DMS53 (cell line): ENCODE results near the gene UBAC1.
A peak's percentile ranks its signal among the peaks of the same experiment; 100 is the strongest.
"Not testable (repeated sequence)": the region's sequence is repeated elsewhere in the genome, so short reads cannot be mapped to it uniquely, and the experiment has no call there.

Experiments
- DNase-seq: peaks from one replicate; lab custom pipeline; 2025; lab: John Stamatoyannopoulos, UW

Gene UBAC1

DNA sequence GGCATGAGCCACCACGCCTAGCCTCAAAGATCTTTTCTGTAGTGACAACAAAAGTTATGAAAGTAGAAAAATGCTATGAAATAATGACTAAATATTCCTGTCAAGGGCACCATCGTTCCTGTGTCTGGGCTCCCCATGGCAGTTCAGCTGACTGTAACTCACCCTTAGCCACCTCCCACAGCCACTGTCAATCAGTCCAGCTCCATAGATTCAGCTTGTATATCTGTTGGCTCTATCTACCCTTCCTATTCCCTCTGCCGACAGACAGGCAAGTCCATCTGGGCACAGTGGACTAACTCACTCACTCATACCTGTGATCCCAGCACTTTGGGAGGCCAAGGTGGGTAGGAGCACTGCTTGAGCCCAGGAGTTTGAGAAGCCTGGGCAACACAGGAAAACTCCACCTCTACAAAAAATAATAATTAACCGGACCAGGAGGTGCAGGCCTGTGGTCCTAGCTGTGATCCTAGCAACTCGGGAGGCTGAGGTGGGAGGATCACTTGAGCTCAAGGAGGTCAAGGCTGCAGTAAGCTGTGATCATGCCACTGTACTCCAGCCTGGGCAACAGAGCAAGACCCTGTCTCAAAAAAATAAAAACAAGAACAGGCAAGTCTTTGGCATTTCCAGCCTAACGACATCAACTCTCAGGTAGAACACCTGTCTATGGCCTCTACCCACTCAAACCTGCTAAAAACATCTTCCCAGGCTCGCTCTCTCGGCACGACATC, 60.0 kb downstream of the UBAC1 start:
- no peak for DNase-seq

DNA sequence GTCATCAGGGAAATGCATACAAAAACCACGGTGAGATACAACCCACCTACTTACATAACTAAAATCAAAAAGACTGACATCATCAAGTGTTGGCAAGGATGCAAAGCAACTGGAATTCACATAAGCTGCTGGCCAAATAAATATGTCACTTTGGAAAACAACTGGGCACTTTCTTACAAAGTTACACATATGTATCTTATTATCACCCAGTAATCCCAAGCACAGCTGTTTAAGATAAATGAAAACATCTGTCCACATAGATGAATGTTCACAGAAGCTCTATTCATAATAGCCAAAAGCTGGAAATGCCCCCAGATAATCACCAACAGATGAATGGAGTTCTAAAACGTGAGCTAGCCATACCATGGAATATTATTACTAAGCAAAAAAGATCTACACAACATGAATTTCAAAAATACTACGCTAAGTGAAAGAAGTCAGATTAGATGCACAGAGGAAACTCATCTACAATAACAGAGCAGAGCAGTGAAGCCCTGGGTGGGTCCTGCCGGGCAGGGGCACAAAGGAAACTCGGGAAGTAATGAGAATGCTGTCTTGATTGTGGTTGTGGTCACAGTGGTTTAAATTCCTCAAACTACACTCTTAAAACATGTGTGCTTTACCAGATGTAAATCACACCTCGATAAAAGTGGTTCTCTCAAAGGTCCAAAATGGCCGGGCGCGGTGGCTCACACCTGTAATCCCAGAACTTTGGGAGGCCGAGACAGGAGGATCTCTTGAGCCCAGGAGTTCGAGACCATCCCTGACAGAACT, 62.4 kb downstream of the UBAC1 start:
- DNase-seq: no peak

DNA sequence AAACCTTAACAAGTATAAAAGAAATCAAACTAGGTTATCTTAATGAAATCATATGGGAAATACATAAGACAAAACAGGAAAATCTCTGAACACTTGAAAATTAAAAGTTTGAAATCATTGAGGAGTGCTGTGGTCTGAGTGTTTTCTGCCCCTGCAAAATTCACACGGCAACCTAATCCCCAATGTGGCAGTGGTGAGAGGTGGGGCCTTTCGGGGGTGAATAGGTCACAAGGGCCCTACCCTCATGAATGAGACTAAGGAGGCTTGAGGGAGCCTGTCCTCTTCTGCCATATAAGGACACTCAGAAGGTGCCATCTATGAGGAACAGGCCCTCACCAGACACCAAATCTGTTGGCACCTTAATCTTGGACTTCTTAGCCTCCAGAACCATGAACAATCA, 64.5 kb downstream of the UBAC1 start:
- no peak for DNase-seq

DNA sequence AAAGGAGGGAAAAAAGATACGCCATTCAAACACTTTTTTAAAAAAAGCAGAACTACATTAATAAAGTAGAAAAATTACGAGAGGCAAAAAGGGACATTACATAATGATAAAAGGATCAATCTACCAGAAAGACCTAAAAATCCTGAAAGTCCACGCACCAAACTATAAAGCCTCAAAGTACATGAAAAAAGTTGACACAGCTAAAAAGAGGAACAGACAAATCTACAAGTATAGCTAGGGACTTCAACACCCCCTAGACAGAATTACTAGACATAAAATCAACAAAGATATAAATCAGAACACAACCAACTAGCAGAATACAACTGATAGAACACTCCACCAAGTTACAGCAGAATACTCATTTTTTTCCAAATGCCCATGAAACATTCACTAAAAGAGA, 65.0 kb downstream of the UBAC1 start:
- DNase-seq: no peak

DNA sequence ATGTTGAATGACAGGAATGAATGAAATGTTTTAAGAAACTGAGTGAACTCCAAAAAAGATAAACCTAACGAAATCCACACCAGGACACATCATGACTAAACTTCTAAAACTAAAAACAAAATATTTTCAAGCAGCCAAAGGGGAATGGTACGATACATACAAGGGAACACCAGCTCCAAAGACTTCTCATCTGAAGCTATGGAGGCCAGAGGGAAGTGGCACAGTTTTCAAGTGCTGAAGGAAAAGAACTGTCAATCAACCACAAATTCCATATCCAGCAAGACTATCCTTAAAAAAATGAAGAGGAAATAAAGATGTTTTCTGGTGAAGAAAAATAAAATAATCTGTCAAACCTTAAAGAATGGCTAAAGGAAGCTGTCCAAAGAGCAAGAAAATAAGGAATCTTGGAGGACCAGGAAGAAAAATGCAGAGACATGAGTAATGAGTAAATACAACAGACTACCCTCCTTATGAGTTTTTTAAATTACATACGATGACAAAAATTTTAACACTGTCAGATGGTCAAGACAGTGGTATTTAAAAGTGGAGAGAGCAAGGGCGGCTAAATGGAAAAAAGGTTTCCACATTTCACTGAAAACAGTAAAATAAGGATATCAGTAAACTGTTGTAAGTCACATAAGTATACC, 65.8 kb downstream of the UBAC1 start:
- no peak for DNase-seq

DNA sequence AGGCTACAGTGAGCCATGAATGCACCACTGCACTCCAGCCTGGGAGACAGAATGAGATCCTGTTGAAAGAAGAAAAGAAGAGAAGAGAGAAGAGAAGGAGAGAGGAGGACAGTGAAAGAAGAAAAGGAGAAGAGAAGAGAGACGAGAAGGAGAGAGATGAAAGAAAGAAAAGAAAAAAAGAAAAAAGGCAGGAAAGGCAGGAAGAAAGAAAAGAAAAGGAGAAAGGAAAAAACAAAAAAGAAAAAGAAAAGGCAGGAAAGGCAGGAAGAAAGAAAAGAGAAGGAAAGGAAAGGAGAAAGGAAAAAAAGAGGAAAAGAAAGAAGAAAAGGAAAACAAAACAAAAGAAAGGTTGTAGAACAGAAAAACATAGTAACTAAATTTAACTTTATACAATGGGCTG, 68.1 kb downstream of the UBAC1 start:
- no peak for DNase-seq

DNA sequence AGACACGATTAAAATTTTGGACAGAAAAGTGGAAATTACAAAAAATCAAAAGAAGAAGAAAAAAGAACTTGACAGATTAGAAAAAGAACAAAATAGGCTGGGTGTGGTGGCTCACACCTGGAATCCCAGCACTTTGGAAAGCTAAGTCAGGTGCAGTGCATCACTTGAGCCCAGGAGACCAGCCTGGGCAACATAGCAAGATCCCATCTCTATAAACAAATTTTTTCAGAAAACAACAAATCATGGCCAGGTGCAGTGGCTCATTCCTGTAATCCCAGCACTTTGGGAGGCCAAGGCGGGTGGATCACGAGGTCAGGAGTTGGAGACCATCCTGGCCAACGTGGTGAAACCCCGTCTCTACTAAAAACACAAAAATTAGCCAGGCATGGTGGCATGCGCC, 68.8 kb downstream of the UBAC1 start:
- not testable (repeated sequence) for DNase-seq

DNA sequence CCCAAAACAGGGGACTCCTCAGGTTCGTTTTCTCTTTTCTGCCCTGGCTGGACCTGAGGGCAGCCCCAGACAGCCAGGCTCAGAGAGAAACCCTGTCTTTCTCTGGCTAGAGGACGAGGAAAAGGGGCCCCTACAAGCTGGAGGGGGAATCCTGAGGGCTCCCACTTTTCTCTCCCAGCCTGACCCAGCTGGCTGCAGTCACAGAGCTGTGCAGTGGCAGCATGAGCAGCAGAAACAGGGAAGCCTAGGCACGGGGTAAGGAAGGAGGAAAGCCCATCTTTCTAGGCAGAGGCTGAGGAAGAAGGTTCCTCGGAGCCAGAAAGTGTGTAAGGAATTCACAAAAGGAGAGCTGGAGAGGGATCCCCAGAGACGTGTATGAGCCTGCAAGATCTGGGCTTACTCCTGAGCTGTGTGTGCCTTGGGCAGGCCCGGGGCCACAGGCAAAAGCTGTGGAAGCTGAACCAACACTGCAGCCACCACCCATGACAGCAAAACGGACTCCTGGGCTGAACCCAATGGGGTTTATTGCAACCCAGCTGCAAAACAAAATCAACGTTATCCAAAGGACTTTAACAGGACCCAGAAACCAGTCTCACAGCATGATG, 70.0 kb downstream of the UBAC1 start:
- DNase-seq: no peak

DNA sequence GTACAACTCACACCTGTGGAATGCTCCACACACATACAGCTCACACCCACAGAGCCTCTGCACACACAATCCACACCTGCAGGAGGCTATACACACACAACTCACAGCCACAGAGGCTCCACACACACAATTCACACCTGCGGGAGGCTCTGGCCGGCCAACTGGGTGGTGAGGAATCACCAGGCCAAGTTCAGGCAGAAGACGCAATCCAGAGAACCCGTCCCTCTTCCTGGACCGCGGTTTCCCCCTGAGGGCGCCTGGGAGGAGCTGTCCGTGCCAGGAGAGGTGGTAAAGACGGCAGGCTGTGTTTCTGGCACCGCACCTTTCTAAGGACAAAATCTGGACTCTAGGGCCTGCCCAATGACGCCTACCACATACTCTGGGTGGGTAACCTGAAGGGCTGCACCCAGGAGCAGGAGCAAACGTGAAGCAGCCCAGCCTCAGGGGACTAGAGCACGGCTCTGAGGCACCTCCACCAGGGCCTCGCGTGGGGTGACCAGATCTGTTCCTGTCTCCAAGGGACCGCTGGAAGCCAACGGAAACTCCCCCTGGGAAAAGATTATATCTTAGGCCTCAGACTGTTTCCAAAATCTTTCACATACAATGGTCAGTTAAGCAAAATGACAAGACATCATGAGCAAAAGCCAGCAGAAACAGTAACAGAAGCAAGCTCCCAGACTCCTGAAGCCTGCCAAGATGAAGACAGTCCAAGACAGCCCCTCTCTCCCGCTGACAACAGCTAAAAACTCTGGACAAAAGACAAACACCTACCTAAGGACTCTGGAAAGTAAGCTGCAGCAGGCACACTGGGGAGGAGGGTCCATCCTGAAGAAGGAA, 70.8 kb downstream of the UBAC1 start:
- DNase-seq: no peak

DNA sequence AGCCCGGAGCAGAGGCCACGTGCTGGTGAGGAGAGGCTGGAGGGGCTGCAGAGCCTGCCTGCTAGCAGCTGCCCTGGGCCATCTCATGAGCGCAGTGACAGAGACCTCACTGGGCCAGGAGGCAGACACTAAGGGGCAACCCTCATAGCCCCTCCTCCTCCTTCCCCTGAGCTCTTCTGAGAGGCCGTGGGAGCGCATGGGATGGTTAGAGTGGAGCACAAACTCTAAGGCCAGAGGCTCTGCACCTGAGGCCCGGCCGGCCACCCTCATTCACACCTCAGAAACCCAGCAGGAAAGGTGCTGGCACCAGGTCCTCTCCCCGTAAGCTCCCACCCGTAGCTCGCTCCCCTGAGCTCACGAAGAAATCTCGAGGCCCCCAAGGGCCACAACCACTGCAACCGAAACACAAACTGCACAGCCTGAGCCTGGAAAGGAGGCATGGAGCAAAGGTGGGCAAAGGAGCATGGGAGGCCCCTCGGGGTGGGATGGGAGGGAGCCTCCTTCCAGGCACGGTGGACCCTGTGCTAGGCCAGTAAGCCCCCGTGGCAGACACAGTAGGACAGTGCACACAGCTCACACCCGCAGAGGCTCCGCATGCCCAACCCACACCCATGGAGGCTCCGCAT, 71.5 kb downstream of the UBAC1 start:
- DNase-seq: no peak

DNA sequence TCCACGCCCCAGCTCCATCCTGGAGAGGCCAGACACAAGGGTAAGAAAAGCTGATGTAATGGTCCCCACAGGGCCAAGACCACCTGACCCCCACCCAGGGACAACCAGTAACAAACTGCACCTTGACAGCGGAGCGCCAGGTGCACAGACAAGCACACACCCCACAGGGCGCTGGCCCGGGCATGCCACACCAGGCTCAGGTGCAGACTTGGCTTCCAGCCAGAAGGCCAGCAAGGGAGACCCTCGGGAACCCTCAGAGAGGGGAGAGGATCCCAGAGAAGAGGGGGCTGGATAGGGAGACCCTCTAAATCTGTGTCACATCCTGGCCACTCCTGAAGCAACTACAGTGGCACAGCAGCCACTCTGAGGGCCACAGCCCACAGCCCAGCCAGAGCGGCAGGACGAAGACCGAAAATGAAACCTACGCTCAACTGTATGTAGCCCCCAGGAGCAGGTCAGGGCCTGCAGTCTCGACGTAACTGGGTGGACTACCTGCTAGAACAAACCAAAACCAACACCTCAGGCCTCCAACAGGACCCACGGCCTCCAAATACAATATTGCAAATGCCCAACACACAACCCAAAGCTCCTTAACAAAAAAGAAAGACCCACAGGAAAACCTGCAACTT, 72.3 kb downstream of the UBAC1 start:
- no peak for DNase-seq

DNA sequence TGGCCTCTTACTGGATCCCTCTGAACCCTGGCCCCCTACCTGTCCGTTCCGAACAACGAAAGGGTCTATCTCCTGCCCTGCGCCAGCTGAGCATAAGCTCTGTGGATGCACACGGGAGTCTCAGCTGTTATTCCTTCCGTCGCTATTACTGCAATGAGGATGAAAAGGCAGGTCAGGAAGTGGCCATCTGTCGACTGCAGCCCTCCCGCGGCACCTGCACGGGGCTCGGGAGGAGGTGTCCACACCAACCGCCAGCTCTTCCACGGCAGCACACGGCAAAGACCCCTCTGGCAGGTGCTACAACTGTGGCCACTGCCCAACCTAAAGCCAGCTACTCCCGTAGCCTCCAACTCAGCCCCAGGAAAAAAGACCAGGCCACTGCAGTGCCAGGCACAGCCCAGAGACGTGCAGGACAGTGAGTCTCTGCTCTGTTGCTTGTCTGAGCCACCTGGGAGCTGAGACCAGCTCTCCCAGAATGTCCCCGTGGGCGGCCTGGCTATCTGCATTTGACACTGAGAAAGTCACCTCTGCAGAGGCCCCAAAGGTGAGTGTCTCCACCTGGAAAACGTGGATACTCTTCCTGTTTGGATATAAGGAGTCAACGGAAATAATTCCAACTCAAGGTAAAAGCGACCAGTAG, 72.9 kb downstream of the UBAC1 start:
- no peak for DNase-seq

DNA sequence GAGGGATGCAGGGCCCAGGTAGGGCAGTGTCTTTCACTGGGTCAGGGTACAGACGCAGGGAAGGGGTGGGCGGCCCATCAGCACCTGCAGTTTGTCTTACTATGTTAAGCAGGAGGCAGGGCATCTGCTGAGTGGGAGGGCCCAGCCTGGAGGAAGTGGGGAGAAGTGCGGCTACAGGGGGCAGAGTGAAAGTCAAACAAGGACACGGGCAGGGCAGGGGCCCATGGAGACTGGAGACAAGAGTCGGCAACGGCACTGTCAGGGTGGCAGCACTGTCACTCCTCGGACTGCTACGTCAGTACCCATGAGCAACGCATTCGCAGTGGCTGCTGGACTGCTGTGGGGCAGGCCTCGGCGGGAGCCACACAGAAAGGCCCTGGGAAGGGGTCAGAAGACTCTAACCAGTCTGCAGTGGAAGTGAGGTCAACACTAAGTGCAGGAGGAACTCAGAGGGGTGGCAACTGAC, 73.6 kb downstream of the UBAC1 start:
- DNase-seq: no peak

DNA sequence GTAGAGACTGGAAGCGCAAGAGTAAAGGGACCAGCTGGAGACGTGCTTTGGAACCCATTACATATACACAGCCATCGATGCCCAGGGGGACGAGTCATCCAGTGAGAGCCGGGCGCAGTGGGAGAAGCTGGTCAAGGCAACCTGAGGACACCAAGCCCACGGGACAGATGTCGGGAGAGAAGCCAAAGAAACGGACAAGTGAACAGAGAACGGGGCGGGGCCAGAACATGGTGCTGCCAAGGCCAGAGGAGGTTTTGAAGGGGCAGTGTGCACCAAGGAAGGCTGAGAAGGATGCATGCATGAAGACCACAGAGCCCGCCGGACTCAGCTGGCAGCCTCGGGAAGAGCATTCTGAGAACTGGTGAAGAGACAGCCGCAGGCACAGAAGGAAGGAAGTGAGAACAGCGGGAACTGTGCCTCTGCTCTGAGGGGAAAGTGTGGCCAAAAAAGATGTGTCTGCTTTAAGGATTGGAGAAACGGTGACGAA, 74.1 kb downstream of the UBAC1 start:
- no peak for DNase-seq

DNA sequence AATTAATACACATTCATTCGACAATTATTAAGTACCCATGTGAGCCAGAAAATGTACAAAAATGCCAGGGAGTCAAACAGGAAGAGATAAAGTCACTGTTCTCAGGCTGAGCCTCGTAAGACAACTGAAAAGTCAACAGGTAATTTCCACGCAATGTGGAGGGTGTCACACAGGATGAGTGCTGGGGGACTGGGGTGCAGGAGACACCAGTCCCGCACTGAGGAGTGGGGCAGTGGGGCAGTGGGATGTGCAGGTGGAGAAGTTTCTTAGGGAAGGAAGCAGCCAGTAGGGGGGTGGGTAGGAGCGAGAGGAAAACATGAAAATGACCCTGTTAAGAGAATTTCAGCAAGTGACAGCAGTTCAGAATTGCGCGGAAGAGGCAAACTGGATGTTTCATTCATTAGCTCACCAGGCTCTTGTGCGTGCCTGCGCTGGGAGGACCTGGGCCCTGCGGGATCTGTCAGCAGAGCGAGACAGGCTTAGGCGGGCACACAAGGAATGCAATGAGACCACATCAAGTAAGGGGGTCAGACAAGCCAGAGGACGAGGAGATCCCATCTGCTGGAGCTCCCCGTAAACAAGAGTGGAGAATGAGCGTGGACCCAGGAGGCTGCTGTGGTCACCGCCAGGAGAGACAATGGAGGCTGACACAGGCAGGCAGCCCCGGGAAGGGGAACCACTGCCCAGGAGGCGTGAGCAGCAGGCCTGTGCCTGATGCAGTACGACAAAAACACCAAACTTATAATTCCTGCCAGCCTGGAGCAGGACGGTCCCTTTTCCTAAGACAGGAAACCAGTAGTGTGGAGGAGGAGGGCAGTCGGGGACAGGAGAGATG, 74.8 kb downstream of the UBAC1 start:
- DNase-seq: no peak

DNA sequence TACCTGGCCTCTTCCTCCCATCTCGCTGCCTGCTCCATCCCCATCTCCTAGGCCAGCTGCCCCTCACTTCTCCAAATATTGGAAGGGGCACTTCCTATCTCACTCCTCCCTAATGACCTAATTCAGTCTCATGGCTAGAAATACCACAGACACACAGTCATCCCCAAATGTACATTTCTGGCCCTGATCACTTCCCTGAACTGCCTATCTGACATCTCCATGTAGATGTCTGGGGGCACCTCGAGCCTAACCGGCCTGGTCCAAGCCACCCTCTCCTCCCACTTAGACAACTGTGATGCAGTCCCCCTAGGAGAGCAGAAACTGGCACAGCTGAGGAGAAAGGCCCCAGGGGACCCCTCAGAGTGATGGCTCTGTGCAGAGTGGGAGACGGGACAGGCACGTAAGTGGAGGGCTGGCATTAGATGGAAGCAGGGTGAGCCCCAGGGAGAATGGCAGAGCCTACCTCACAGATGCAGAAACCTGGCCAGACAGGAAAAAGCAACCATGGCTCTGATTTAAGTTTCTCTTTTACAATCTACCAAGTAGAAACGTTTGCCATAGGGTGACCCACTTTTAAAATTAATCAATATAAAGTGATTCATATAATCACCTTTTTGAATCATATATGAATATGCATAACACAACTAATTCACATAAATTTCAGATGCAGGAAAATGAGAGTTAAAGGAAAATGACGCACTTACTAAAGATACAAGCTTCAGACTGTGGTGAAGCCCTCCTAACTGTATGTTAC, 75.9 kb downstream of the UBAC1 start:
- DNase-seq: no peak

DNA sequence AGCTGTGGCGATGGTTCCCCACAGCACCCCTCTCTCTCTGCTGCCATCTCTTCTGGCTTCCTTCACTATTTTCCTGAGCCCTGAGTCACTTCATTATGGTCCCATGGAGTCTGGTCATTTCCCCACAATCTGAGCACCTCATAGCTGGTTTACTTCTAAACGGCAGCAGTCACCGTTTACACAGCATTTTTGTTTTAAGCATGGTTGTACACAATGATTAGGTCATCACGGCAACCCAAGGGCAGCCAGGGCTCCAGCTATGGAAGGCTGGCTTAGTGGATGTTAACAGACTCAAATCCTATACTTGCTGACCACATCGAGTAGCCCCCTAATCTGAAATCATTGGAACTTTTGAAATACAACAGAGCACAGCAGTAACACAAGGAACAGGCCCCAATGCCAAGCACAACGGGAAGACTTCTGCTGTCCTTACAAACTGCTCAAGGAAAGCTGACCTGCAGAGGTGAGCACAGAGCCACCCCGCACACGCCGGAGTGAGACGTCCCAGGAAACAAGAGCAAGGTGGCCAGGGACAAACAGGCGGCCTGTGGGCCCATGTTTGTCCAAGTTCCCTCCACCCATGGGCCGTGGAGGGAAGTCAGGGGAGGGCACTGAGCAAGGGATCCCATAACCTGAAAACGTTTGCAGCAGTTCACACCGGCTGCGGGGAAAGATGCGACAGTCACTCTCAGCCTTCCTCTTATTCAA, 76.7 kb downstream of the UBAC1 start:
- DNase-seq: peak; percentile 41
